SU-DHL-6 (cell line): ENCODE data around the gene AGRN.
"Not testable (repeated sequence)": the region's sequence is repeated elsewhere in the genome, so short reads cannot be mapped to it uniquely, and the experiment has no call there.

Experiments used
- H2AFZ ChIP-seq: fragments of 200-600 bp; sonication (generic); 2 replicates; pipeline ENCODE4 v1.6.1; 2014; ENCODE audit warnings: low read depth, mild to moderate bottlenecking, moderate library complexity, mixed read lengths, antibody characterized with exemption, low read length; ENCODE audit not compliant: severe bottlenecking
- H3F3A ChIP-seq: fragments of 200-600 bp; shearing (Covaris generic); 2 replicates; pipeline ENCODE4 v1.6.0; 2016; ENCODE audit warnings: antibody characterized with exemption, mild to moderate bottlenecking; ENCODE audit not compliant: insufficient read depth
- H3K27ac ChIP-seq: fragments of 200-600 bp; sonication (generic); 2 replicates; pipeline ENCODE4 v1.5.1; 2016; ENCODE audit warnings: low read depth, mild to moderate bottlenecking, low read length, moderate library complexity, mixed read lengths
- H3K27me3 ChIP-seq: fragments of 200-600 bp; sonication (generic), shearing (Covaris generic); 2 replicates; pipeline ENCODE4 v1.6.0; 2014; ENCODE audit warnings: mild to moderate bottlenecking, low read length
- H3K36me3 ChIP-seq: fragments of 200-600 bp; sonication (generic); 2 replicates; pipeline ENCODE4 v1.6.1; 2014; ENCODE audit warnings: mild to moderate bottlenecking, low read length, mixed read lengths
- H3K4me2 ChIP-seq: fragments of 300-600, 200-600 bp; shearing (Covaris generic), sonication (generic); 2 replicates; pipeline ENCODE4 v1.6.0; 2014; ENCODE audit warnings: low read length, low read depth, mild to moderate bottlenecking; ENCODE audit not compliant: poor library complexity, severe bottlenecking
- H3K4me3 ChIP-seq: fragments of 200-600 bp; sonication (generic); 2 replicates; pipeline ENCODE4 v1.5.1; 2014; ENCODE audit warnings: antibody characterized with exemption, low read length, mild to moderate bottlenecking, mixed read lengths; ENCODE audit not compliant: insufficient read depth, poor library complexity, severe bottlenecking
- H3K79me2 ChIP-seq: fragments of 200-600 bp; sonication (generic); 2 replicates; pipeline ENCODE4 v1.6.1; 2014; ENCODE audit warnings: mild to moderate bottlenecking, low read length, moderate library complexity; ENCODE audit not compliant: insufficient read depth
- H3K9ac ChIP-seq: fragments of 200-600 bp; sonication (generic); 2 replicates; pipeline ENCODE4 v1.7.0; 2014; ENCODE audit warnings: mild to moderate bottlenecking, low read length
- H3K9me2 ChIP-seq: fragments of 200-600 bp; sonication (generic); replicated peaks from 2 replicates; pipeline ENCODE4 v1.6.1; 2014; ENCODE audit warnings: low read length; ENCODE audit not compliant: insufficient read depth
- H3K9me3 ChIP-seq: fragments of 200-600 bp; sonication (generic); 2 replicates; pipeline ENCODE4 v1.6.1; 2014; ENCODE audit warnings: low read length, mixed read lengths; ENCODE audit not compliant: insufficient read depth
- H4K20me1 ChIP-seq: fragments of 200-600 bp; sonication (generic); 2 replicates; pipeline ENCODE4 v1.6.1; 2014; ENCODE audit warnings: low read depth, mild to moderate bottlenecking, antibody characterized with exemption, low read length, moderate library complexity, mixed read lengths
- EZH2phosphoT487 ChIP-seq: fragments of 200-600 bp; sonication (generic), shearing (Covaris generic); conservative IDR thresholded peaks from 2 replicates; pipeline ENCODE4 v1.6.1; 2018; ENCODE audit warnings: mild to moderate bottlenecking, antibody characterized with exemption, low read length, moderate library complexity, mixed read lengths
- TF ChIP-seq, protein P1 (sequence below): fragments of 200-600 bp; sonication (generic); IDR thresholded peaks from one replicate; pipeline ENCODE4 v1.5.1; 2017; ENCODE audit warnings: antibody characterized with exemption, mild to moderate bottlenecking, low read length, moderate library complexity; ENCODE audit not compliant: insufficient read depth, poor library complexity, severe bottlenecking

Gene AGRN

DNA sequence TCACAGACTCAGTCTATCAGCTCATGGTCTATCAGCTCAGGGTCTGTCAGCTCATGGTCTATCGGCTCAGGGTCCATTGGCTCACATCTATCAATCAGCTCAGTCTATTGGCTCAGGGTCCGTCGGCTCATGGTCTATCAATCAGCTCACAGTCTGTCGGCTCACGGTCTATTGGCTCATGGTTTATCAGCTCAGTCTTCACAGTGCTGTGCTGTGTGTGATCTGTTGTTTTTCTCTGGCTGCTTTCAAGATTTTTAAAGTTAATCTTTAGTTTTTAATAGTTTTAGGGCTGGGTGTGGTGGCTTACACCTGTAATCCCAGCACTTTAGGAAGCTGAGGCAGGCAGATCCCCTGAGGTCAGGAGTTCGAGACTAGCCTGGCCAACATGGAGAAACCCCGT is 81.6 kb downstream of the AGRN start:
- no peaks in the 10 kb centered on the region for H3K9me2 ChIP-seq
- H3K4me3 ChIP-seq: no peak overlapping the region

DNA sequence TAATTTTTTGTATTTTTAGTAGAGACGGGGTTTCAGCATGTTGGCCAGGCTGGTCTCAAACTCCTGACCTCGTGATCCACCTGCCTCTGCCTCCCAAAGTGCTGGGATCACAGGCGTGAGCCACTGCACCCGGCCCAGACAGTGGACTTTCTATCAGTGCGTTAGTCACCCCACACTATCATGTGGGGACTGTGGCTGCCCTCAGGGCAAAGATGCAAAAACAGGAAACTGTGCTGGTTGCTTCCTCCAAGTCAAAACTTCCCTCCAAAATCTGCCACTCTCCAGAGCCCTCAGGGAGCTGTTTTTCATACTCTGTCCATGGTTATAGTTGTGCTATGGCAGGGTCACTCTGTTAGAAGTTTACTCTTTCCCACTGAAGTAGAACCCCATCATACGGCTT is 84.2 kb downstream of the AGRN start:
- not testable (repeated sequence) for H3K9me3 ChIP-seq, H3K27ac ChIP-seq, H3K36me3 ChIP-seq, H3F3A ChIP-seq, H4K20me1 ChIP-seq, H3K27me3 ChIP-seq, H3K9ac ChIP-seq, H3K4me3 ChIP-seq, H3K79me2 ChIP-seq, H2AFZ ChIP-seq, H3K9me2 ChIP-seq, H3K4me2 ChIP-seq

More for the DNA sequence above, 81.6 kb downstream of the AGRN start:
- H3K79me2 ChIP-seq: no peaks in the 10 kb centered on the region
- peaks cover 4% of the 10 kb centered on the region; the same call in 1 of the 2 replicates for H3K9me3 ChIP-seq
- no peaks in the 10 kb centered on the region for H3K36me3 ChIP-seq
- TF ChIP-seq, protein P1, sequence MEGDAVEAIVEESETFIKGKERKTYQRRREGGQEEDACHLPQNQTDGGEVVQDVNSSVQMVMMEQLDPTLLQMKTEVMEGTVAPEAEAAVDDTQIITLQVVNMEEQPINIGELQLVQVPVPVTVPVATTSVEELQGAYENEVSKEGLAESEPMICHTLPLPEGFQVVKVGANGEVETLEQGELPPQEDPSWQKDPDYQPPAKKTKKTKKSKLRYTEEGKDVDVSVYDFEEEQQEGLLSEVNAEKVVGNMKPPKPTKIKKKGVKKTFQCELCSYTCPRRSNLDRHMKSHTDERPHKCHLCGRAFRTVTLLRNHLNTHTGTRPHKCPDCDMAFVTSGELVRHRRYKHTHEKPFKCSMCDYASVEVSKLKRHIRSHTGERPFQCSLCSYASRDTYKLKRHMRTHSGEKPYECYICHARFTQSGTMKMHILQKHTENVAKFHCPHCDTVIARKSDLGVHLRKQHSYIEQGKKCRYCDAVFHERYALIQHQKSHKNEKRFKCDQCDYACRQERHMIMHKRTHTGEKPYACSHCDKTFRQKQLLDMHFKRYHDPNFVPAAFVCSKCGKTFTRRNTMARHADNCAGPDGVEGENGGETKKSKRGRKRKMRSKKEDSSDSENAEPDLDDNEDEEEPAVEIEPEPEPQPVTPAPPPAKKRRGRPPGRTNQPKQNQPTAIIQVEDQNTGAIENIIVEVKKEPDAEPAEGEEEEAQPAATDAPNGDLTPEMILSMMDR: no peak
- TF ChIP-seq EZH2phosphoT487: no peak
- H3F3A ChIP-seq: no peaks in the 10 kb centered on the region
- H4K20me1 ChIP-seq: no peaks in the 10 kb centered on the region
- H2AFZ ChIP-seq: no peak overlapping the region
- H3K9ac ChIP-seq: no peak overlapping the region
- no peak overlapping the region for H3K27ac ChIP-seq
- no peak overlapping the region for H3K4me2 ChIP-seq
- H3K27me3 ChIP-seq: no peaks in the 10 kb centered on the region
